A673 (cell line): ENCODE data around the gene L2HGDH. TPM values are rescaled to one million over a fixed set of nuclear protein-coding genes. Genes with fewer than 3 reads are reported as not detected.

ENCODE experiments used
- BruUV-seq: library from RNA; stranded (reverse); fragments of 400-500 nt; replicated peaks from 2 replicates; lab custom pipeline; 2021; lab: Mats Ljungman, UMichigan
- CTCF ChIA-PET: fragments of 300-600 bp; sonication (Branson Sonifier 250); formaldehyde crosslinking; loops from one replicate; lab custom pipeline; 2022; ENCODE audit warnings: antibody characterized with exemption; lab: Charles Lee
- POLR2A ChIA-PET: fragments of 300-600 bp; sonication (Branson Sonifier 250); formaldehyde crosslinking; loops from one replicate; lab custom pipeline; 2022; ENCODE audit warnings: antibody characterized with exemption; ENCODE audit not compliant: low non-redundant PET; lab: Charles Lee
- DNase-seq: peaks from one replicate; pipeline ENCODE4 v3.0.0-alpha.2; 2015; ENCODE audit warnings: low spot score
- H3K27ac ChIP-seq: fragments of 200-600 bp; sonication (generic); 2 replicates; pipeline ENCODE4 v1.5.1; 2016; ENCODE audit warnings: mixed run types, low read depth, mild to moderate bottlenecking, mixed read lengths, antibody characterized with exemption, low read length; ENCODE audit not compliant: poor library complexity, severe bottlenecking
- H3K27me3 ChIP-seq: fragments of 200-600 bp; sonication (generic); replicated peaks from 2 replicates; pipeline ENCODE4 v1.6.1; 2017; ENCODE audit warnings: mixed run types, low read depth, mild to moderate bottlenecking, mixed read lengths, antibody characterized with exemption, low read length; ENCODE audit not compliant: insufficient read depth, poor library complexity
- H3K36me3 ChIP-seq: fragments of 200-600 bp; sonication (generic); 2 replicates; pipeline ENCODE4 v1.6.1; 2016; ENCODE audit warnings: mixed run types, mild to moderate bottlenecking, mixed read lengths, antibody characterized with exemption, low read length; ENCODE audit not compliant: insufficient read depth, poor library complexity, severe bottlenecking
- H3K4me1 ChIP-seq: fragments of 200-600 bp; sonication (generic); 2 replicates; pipeline ENCODE4 v1.6.1; 2017; ENCODE audit warnings: mixed run types, mild to moderate bottlenecking, mixed read lengths, antibody characterized with exemption, low read length; ENCODE audit not compliant: insufficient read depth, poor library complexity, severe bottlenecking
- H3K4me3 ChIP-seq: fragments of 200-600 bp; sonication (generic); 2 replicates; pipeline ENCODE4 v1.5.1; 2016; ENCODE audit warnings: low read depth, mixed run types, mild to moderate bottlenecking, mixed read lengths, low read length; ENCODE audit not compliant: poor library complexity, severe bottlenecking
- H3K9me3 ChIP-seq: fragments of 200-600 bp; sonication (generic); 2 replicates; pipeline ENCODE4 v1.6.1; 2016; ENCODE audit warnings: mixed run types, low read depth, mild to moderate bottlenecking, mixed read lengths, antibody characterized with exemption, low read length; ENCODE audit not compliant: poor library complexity, severe bottlenecking
- EZH2 ChIP-seq: fragments of 200-600 bp; sonication (generic); IDR thresholded peaks from 2 replicates; pipeline ENCODE4 v1.6.1; 2017; ENCODE audit warnings: borderline replicate concordance, low read depth, mild to moderate bottlenecking, mixed read lengths, antibody characterized with exemption, low read length; ENCODE audit not compliant: poor library complexity, severe bottlenecking
- intact Hi-C: fragments of 100-400 bp; cut with micrococcal nuclease; formaldehyde crosslinking; loops from one replicate; pipeline ENCODE4 v1.10.0; 2022; ENCODE audit not compliant: unreplicated experiment
- total RNA-seq: library from RNA; stranded (reverse); gene quantifications from 2 replicates; pipeline ENCODE4 v1.2.3, GENCODE V29; 2021
- TF ChIP-seq, protein P1 (sequence below): fragments of 300-800, 200-600 bp; sonication (generic); conservative IDR thresholded peaks from 2 replicates; pipeline ENCODE4 v1.5.1; 2017; ENCODE audit warnings: low read depth, mild to moderate bottlenecking, antibody characterized with exemption, low read length, moderate library complexity, mixed read lengths

Gene L2HGDH
- total RNA-seq, 1 experiment from 2014 or later = 17.4 TPM

DNA sequence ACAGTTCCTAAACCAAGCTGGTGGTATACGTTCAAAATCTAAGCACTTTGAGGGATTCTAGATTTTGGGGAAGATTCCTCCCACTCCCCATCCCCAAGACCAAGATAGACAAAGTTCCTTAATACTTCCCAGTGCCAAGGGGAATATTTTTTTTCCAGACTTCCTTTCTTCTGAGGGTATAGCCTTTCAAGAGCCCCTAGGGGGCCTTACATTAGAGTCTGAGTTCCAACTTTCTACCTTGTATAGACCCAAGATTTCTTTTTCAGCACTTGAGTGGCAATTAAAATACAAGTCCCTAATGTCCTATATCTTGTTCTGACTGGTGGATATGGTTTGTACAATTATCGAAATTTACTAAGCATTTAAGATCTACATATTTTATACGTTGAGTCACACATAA is 52.0 kb downstream of the L2HGDH start:
- no peak overlapping the region for H3K27ac ChIP-seq
- CTCF ChIA-PET = interaction anchor here (0.6 to 1.2 kb wide), 2 partner anchors 19 to 34 kb away, joined by 3 to 4 read pairs; no protein-coding TSS in a partner anchor

DNA sequence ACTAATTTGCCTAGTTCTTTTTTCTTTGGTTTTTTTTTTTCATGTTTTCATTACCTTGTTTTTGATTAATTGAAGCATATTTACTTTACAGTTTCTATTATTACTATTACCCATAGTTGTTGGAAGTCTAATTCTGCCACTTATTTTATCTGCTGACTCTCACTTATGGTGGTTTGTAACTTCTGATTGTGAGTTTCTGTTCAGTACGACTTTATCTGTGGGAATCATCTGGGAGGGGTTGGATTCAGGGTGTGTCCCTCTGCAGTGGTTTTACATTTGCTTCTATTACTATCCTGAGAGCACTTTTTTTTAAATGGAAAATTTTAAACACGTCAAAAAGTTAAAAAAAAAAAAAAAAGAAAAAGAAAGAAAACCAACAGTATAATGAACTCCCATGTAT is 54.3 kb downstream of the L2HGDH start:
- CTCF ChIA-PET = interaction anchor here (0.6 kb wide), 1 partner anchor 115 kb away, joined by 8 read pairs; no protein-coding TSS in a partner anchor
- no peak overlapping the region for H3K4me3 ChIP-seq
- no peaks in the 10 kb centered on the region for H3K9me3 ChIP-seq
- H3K36me3 ChIP-seq = no peaks in the 10 kb centered on the region
- no peak for DNase-seq
- H3K4me1 ChIP-seq = no peaks in the 10 kb centered on the region
- BruUV-seq = no TSS peak
- H3K27ac ChIP-seq = no peak overlapping the region
- intact Hi-C loops = no loop called here
- POLR2A ChIA-PET = interaction anchor here (0.7 kb wide), 1 partner anchor 539 kb away, joined by 3 read pairs; no protein-coding TSS in a partner anchor
- H3K27me3 ChIP-seq = no peaks in the 10 kb centered on the region
- no peak for TF ChIP-seq EZH2
- TF ChIP-seq, protein P1, sequence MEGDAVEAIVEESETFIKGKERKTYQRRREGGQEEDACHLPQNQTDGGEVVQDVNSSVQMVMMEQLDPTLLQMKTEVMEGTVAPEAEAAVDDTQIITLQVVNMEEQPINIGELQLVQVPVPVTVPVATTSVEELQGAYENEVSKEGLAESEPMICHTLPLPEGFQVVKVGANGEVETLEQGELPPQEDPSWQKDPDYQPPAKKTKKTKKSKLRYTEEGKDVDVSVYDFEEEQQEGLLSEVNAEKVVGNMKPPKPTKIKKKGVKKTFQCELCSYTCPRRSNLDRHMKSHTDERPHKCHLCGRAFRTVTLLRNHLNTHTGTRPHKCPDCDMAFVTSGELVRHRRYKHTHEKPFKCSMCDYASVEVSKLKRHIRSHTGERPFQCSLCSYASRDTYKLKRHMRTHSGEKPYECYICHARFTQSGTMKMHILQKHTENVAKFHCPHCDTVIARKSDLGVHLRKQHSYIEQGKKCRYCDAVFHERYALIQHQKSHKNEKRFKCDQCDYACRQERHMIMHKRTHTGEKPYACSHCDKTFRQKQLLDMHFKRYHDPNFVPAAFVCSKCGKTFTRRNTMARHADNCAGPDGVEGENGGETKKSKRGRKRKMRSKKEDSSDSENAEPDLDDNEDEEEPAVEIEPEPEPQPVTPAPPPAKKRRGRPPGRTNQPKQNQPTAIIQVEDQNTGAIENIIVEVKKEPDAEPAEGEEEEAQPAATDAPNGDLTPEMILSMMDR = no peak

More for the DNA sequence above, 52.0 kb downstream of the L2HGDH start:
- H3K4me1 ChIP-seq = no peaks in the 10 kb centered on the region
- H3K4me3 ChIP-seq = no peak overlapping the region
- no peaks in the 10 kb centered on the region for H3K36me3 ChIP-seq
- POLR2A ChIA-PET = interaction anchor here (0.6 kb wide), 1 partner anchor 408 kb away, joined by 3 read pairs; the partner anchor contains the start of gene NEMF
- no peak for TF ChIP-seq EZH2
- TF ChIP-seq, protein P1 = no peak
- no peaks in the 10 kb centered on the region for H3K9me3 ChIP-seq
- no peaks in the 10 kb centered on the region for H3K27me3 ChIP-seq
- no TSS peak for BruUV-seq
- intact Hi-C loops = no loop called here
- DNase-seq = peak; percentile 28

DNA sequence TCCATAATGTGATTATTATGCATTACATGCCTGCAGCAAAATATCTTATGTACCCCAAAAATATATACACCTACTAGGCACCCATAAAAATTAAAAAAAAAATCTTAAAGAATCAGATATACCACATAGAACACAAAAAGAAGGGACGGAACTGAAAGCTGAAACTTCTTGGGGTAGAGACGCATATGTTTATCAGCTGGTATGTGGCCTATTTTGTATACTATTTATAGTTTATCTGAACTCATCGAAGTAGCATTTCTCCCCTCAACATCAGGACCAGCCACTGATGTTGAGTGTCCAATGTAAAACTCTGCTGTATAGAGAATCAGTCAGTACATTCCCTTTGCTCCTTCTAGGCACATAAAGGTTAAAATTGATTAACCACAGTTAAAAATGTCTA is 57.8 kb downstream of the L2HGDH start:
- POLR2A ChIA-PET = no interaction called here
- Histone ChIP-seq H3K9me3 (no peaks in the 10 kb centered on the region), H3K27ac (no peak overlapping the region), H3K27me3 (no peaks in the 10 kb centered on the region), H3K4me1 (no peaks in the 10 kb centered on the region), H3K4me3 (no peak overlapping the region), H3K36me3 (no peaks in the 10 kb centered on the region)
- TF ChIP-seq EZH2 = no peak
- TF ChIP-seq, protein P1 = no peak
- DNase-seq = no peak
- no TSS peak for BruUV-seq
- CTCF ChIA-PET = no interaction called here
- intact Hi-C loops = no loop called here
